BLaER1 (cell line): ENCODE results near the gene CCDC134.
A peak's percentile ranks its signal among the peaks of the same experiment; 100 is the strongest.
"Not testable (repeated sequence)": the region's sequence is repeated elsewhere in the genome, so short reads cannot be mapped to it uniquely, and the experiment has no call there.

Experiments used
- H3K27ac ChIP-seq: shearing (Covaris generic); formaldehyde crosslinking; 2 replicates; pipeline ENCODE4 v1.8.1; 2022
- H3K27me3 ChIP-seq: shearing (Covaris generic); formaldehyde crosslinking; 2 replicates; pipeline ENCODE4 v1.8.1; 2022
- H3K36me3 ChIP-seq: shearing (Covaris generic); formaldehyde crosslinking; 2 replicates; pipeline ENCODE4 v1.8.1; 2022
- H3K4me1 ChIP-seq: shearing (Covaris generic); formaldehyde crosslinking; 2 replicates; pipeline ENCODE4 v1.8.1; 2022
- H3K4me2 ChIP-seq: shearing (Covaris generic); formaldehyde crosslinking; 2 replicates; pipeline ENCODE4 v1.8.1; 2022
- H3K4me3 ChIP-seq: shearing (Covaris generic); formaldehyde crosslinking; 2 replicates; pipeline ENCODE4 v1.8.1; 2022
- H3K9ac ChIP-seq: shearing (Covaris generic); formaldehyde crosslinking; 2 replicates; pipeline ENCODE4 v1.8.1; 2022
- H3K9me3 ChIP-seq: shearing (Covaris generic); formaldehyde crosslinking; 2 replicates; pipeline ENCODE4 v1.8.1; 2022
- H4K20me1 ChIP-seq: shearing (Covaris generic); formaldehyde crosslinking; 2 replicates; pipeline ENCODE4 v1.8.1; 2022
- Cebpa-rat ChIP-seq: shearing (Covaris generic); IDR thresholded peaks from 2 replicates; pipeline ENCODE4 v1.8.1; 2022

The CCDC134 gene

GRCh38 chr22:41830174-41830573, 29.7 kb downstream of the CCDC134 start:
- no peak for TF ChIP-seq Cebpa-rat
- Histone ChIP-seq H3K4me2 (peak overlapping the region; percentile 87), H3K27ac (peak overlapping the region; percentile 97; the same call in 1 of the 2 replicates), H4K20me1 (peaks cover 15% of the 10 kb centered on the region), H3K9me3 (no peaks in the 10 kb centered on the region), H3K27me3 (no peaks in the 10 kb centered on the region), H3K9ac (no peak overlapping the region), H3K36me3 (peaks cover 32% of the 10 kb centered on the region), H3K4me3 (no peak overlapping the region), H3K4me1 (peaks cover 46% of the 10 kb centered on the region)

- peaks cover 27% of the 10 kb centered on the region for H4K20me1 ChIP-seq
- H3K4me3 ChIP-seq = peak overlapping the region; percentile 98
- peak overlapping the region; percentile 87 for H3K4me2 ChIP-seq
- peaks cover 55% of the 10 kb centered on the region for H3K4me1 ChIP-seq
- no peaks in the 10 kb centered on the region for H3K27me3 ChIP-seq
- H3K36me3 ChIP-seq = peaks cover 32% of the 10 kb centered on the region
- H3K9me3 ChIP-seq = no peaks in the 10 kb centered on the region
- peak overlapping the region; percentile 12; the same call in 1 of the 2 replicates for H3K9ac ChIP-seq
- no peak for TF ChIP-seq Cebpa-rat
- peak overlapping the region; percentile 97 for H3K27ac ChIP-seq
Measured at GRCh38 chr22:41831383-41831782, 30.9 kb downstream of the CCDC134 start.

- Histone ChIP-seq H3K9ac (peak overlapping the region; percentile 96), H3K4me3 (peak overlapping the region; percentile 98), H3K36me3 (peaks cover 32% of the 10 kb centered on the region), H3K9me3 (no peaks in the 10 kb centered on the region), H3K27me3 (no peaks in the 10 kb centered on the region), H4K20me1 (peaks cover 33% of the 10 kb centered on the region), H3K27ac (peak overlapping the region; percentile 97), H3K4me2 (peak overlapping the region; percentile 87), H3K4me1 (peaks cover 58% of the 10 kb centered on the region)
- no peak for TF ChIP-seq Cebpa-rat
Measured at GRCh38 chr22:41831828-41832552, 31.5 kb downstream of the CCDC134 start.

- Histone ChIP-seq H3K4me1 (peaks cover 59% of the 10 kb centered on the region), H3K36me3 (peaks cover 32% of the 10 kb centered on the region)
Measured at GRCh38 chr22:41832553-41833368, 32.3 kb downstream of the CCDC134 start, which contains the start of gene SREBF2. Gene SREBF2 (plus strand): TSS chr22:41833105. CDS start chr22:41833271, 166 bp downstream.

GRCh38 chr22:41833369-41834004, 33.0 kb downstream of the CCDC134 start:
- peaks cover 35% of the 10 kb centered on the region for H3K36me3 ChIP-seq
- H3K9me3 ChIP-seq = no peaks in the 10 kb centered on the region
- peak overlapping the region; percentile 98 for H3K4me3 ChIP-seq
- peaks cover 66% of the 10 kb centered on the region for H3K4me1 ChIP-seq
- H4K20me1 ChIP-seq = peaks cover 46% of the 10 kb centered on the region
- H3K27me3 ChIP-seq = no peaks in the 10 kb centered on the region
- H3K9ac ChIP-seq = peak overlapping the region; percentile 96
- H3K4me2 ChIP-seq = peak overlapping the region; percentile 88
- peak overlapping the region; percentile 97 for H3K27ac ChIP-seq
- TF ChIP-seq Cebpa-rat = no peak

More at GRCh38 chr22:41832553-41833368, 32.3 kb downstream of the CCDC134 start, which contains the start of gene SREBF2:
- peak within 1 kb of the TSS; percentile 98 for H3K4me3 ChIP-seq
- peak within 1 kb of the TSS; percentile 97 for H3K27ac ChIP-seq
- peaks cover 39% of the 10 kb centered on the region for H4K20me1 ChIP-seq
- H3K27me3 ChIP-seq = no peaks in the 10 kb centered on the region
- no peaks in the 10 kb centered on the region for H3K9me3 ChIP-seq
- H3K4me2 ChIP-seq = peak within 1 kb of the TSS; percentile 88
- TF ChIP-seq Cebpa-rat = no peak
- peak within 1 kb of the TSS; percentile 96 for H3K9ac ChIP-seq

GRCh38 chr22:41834005-41834944, 33.8 kb downstream of the CCDC134 start:
- Histone ChIP-seq H3K27ac (peak overlapping the region; percentile 97), H4K20me1 (peaks cover 54% of the 10 kb centered on the region), H3K9ac (peak overlapping the region; percentile 96), H3K4me2 (peak overlapping the region; percentile 88), H3K9me3 (no peaks in the 10 kb centered on the region), H3K4me1 (peaks cover 71% of the 10 kb centered on the region), H3K36me3 (peaks cover 39% of the 10 kb centered on the region), H3K4me3 (peak overlapping the region; percentile 98), H3K27me3 (no peaks in the 10 kb centered on the region)
- TF ChIP-seq Cebpa-rat = no peak

GRCh38 chr22:41835462-41835861, 35.0 kb downstream of the CCDC134 start:
- not testable (repeated sequence) for H3K27ac ChIP-seq, H3K27me3 ChIP-seq, H3K4me3 ChIP-seq, H3K9ac ChIP-seq, H3K9me3 ChIP-seq
- Histone ChIP-seq H3K36me3 (peaks cover 51% of the 10 kb centered on the region), H4K20me1 (peaks cover 66% of the 10 kb centered on the region), H3K4me1 (peaks cover 71% of the 10 kb centered on the region), H3K4me2 (peak overlapping the region; percentile 88)

- Histone ChIP-seq H3K36me3 (peaks cover 61% of the 10 kb centered on the region), H4K20me1 (peaks cover 77% of the 10 kb centered on the region), H3K27me3 (no peaks in the 10 kb centered on the region), H3K9ac (no peak overlapping the region), H3K9me3 (no peaks in the 10 kb centered on the region), H3K4me2 (0 out of 2 replicates have a peak overlapping the region, but pooled peaks have one; percentile 88), H3K27ac (no peak overlapping the region), H3K4me3 (no peak overlapping the region), H3K4me1 (peaks cover 66% of the 10 kb centered on the region)
- no peak for TF ChIP-seq Cebpa-rat
Measured at GRCh38 chr22:41836551-41836950, 36.1 kb downstream of the CCDC134 start.
